Airway epithelial cell (primary cell): ENCODE measurements around the gene CGB7. TPM values are rescaled to one million over a fixed set of nuclear protein-coding genes. Genes with fewer than 3 reads are reported as not detected.

ENCODE experiments used
- total RNA-seq: library from RNA; depleted of rRNA; stranded (reverse); fragments of >200 nt; gene quantifications from 2 replicates; pipeline ENCODE4 v1.2.3, GENCODE V29; 2015

CGB7 gene
- total RNA-seq = 0.23 and 2.3 TPM in 2 replicates

GRCh38 chr19:49057636-49058234 lies at the start of gene CGB7:
CGB7 (minus strand) TSS chr19:49057749; CDS start chr19:49055375, 2,374 bp downstream.

GRCh38 chr19:49085020-49085867 lies 27.7 kb upstream of the CGB7 start, which contains the start of gene SNRNP70:
SNRNP70 (plus strand) TSS chr19:49085451; CDS start chr19:49086415, 964 bp downstream.

GRCh38 chr19:49064768-49065611 lies 7.4 kb upstream of the CGB7 start, which contains the start of gene NTF4:
NTF4 (minus strand) TSS chr19:49064818; CDS start chr19:49061997, 2,821 bp downstream.

GRCh38 chr19:49049011-49049410 lies 8.5 kb downstream of the CGB7 start, which contains the start of gene CGB8:
CGB8 (minus strand) TSS chr19:49049111; CDS start chr19:49048739, 372 bp downstream.

GRCh38 chr19:49043548-49043947 lies 14.0 kb downstream of the CGB7 start, which contains the start of gene CGB5:
CGB5 (plus strand) TSS chr19:49043848; CDS start chr19:49044210, 362 bp downstream.

GRCh38 chr19:49036815-49037214 lies 20.7 kb downstream of the CGB7 start, which contains the start of gene CGB1:
CGB1 (minus strand) TSS chr19:49036895; CDS start chr19:49036711, 184 bp downstream.

GRCh38 chr19:49031642-49032301 lies 25.8 kb downstream of the CGB7 start, which contains the start of gene CGB2:
CGB2 (plus strand) TSS chr19:49031890; CDS start chr19:49032096, 206 bp downstream.

GRCh38 chr19:49024233-49024632 lies 33.3 kb downstream of the CGB7 start, which contains the start of gene CGB3:
CGB3 (minus strand) TSS chr19:49024333; CDS start chr19:49023971, 362 bp downstream.

GRCh38 chr19:49017041-49017665 lies 40.4 kb downstream of the CGB7 start, which contains the start of gene LHB:
LHB (minus strand) TSS chr19:49017091; CDS start chr19:49017081, 10 bp downstream.

Other genes with a start within 250 kb of the CGB7 start
- 43.5 and 69.6 TPM in 2 replicates for gene BCAT2, start 246.7 kb downstream of the CGB7 start, total RNA-seq
- gene HSD17B14, start 221.3 kb downstream of the CGB7 start, total RNA-seq = 1.1 and 2.4 TPM in 2 replicates
- 1.7 and 5.3 TPM in 2 replicates for gene PLEKHA4, start 189.1 kb downstream of the CGB7 start, total RNA-seq
- 25.3 and 25.5 TPM in 2 replicates for gene PPP1R15A, start 185.3 kb downstream of the CGB7 start, total RNA-seq
- gene TULP2, start 159.0 kb downstream of the CGB7 start, total RNA-seq = not detected in 2 replicates
- gene NUCB1, start 157.4 kb downstream of the CGB7 start, total RNA-seq = 186 and 191 TPM in 2 replicates
- 0.33 and 1.1 TPM in 2 replicates for gene DHDH, start 124.0 kb downstream of the CGB7 start, total RNA-seq
- gene BAX, start 102.9 kb downstream of the CGB7 start, total RNA-seq = 74.6 and 94.5 TPM in 2 replicates
- 788 and 1,050 TPM in 2 replicates for gene FTL, start 92.4 kb downstream of the CGB7 start, total RNA-seq
- gene GYS1, start 64.4 kb downstream of the CGB7 start, total RNA-seq = 63.5 and 69.1 TPM in 2 replicates
- gene RUVBL2, start 63.9 kb downstream of the CGB7 start, total RNA-seq = 300 and 321 TPM in 2 replicates
- not detected in 2 replicates for gene LHB, start 40.7 kb downstream of the CGB7 start, total RNA-seq
- gene CGB3, start 33.4 kb downstream of the CGB7 start, total RNA-seq = not detected in 2 replicates
- gene CGB2, start 25.9 kb downstream of the CGB7 start, total RNA-seq = 0.49 and 1.3 TPM in 2 replicates
- 2.4 TPM in 1 of 2 replicates, not detected in the other for gene CGB1, start 20.9 kb downstream of the CGB7 start, total RNA-seq
- gene CGB5, start 13.9 kb downstream of the CGB7 start, total RNA-seq = not detected in 2 replicates
- gene CGB8, start 8.6 kb downstream of the CGB7 start, total RNA-seq = 0.37 TPM in 1 of 2 replicates, not detected in the other
- 5.6 and 6.5 TPM in 2 replicates for gene NTF4, start 7.1 kb upstream of the CGB7 start, total RNA-seq
- not detected in 2 replicates for gene KCNA7, start 14.9 kb upstream of the CGB7 start, total RNA-seq
- 208 and 217 TPM in 2 replicates for gene SNRNP70, start 27.7 kb upstream of the CGB7 start, total RNA-seq
- gene LIN7B, start 56.6 kb upstream of the CGB7 start, total RNA-seq = 10.3 and 10.5 TPM in 2 replicates
- gene C19orf73, start 61.4 kb upstream of the CGB7 start, total RNA-seq = 4.0 and 11.2 TPM in 2 replicates
- 9.9 and 12.8 TPM in 2 replicates for gene PPFIA3, start 61.8 kb upstream of the CGB7 start, total RNA-seq
- not detected in 2 replicates for gene HRC, start 97.6 kb upstream of the CGB7 start, total RNA-seq
- gene TRPM4, start 100.0 kb upstream of the CGB7 start, total RNA-seq = 19.6 and 20.2 TPM in 2 replicates